T-helper 9 cell (primary cell): ENCODE results near the gene DUSP22.
"Not testable (repeated sequence)": the region's sequence is repeated elsewhere in the genome, so short reads cannot be mapped to it uniquely, and the experiment has no call there.

Source experiments
- DNase-seq: peaks from one replicate; pipeline ENCODE4 v3.0.0-alpha.2; 2020

The DUSP22 gene

DNA sequence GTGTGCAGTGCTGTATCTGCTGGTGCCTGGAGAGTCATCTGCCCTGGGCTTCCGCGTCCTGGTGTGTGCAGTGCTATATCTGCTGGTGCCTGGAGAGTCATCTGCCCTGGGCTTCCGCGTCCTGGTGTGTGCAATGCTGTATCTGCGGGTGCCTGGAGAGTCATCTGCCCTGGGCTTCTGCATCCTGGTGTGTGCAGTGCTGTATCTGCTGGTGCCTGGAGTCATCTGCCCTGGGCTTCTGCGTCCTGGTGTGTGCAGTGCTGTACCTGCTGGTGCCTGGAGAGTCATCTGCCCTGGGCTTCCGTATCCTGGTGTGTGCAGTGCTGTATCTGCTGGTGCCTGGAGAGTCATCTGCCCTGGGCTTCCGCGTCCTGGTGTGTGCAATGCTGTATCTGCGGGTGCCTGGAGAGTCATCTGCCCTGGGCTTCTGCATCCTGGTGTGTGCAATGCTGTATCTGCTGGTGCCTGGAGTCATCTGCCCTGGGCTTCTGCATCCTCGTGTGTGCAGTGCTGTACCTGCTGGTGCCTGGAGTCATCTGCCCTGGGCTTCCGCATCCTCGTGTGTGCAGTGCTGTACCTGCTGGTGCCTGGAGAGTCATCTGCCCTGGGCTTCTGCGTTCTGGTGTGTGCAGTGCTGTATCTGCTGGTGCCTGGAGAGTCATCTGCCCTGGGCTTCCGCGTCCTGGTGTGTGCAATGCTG lies 33.0 kb downstream of the DUSP22 start:
- not testable (repeated sequence) for DNase-seq

DNA sequence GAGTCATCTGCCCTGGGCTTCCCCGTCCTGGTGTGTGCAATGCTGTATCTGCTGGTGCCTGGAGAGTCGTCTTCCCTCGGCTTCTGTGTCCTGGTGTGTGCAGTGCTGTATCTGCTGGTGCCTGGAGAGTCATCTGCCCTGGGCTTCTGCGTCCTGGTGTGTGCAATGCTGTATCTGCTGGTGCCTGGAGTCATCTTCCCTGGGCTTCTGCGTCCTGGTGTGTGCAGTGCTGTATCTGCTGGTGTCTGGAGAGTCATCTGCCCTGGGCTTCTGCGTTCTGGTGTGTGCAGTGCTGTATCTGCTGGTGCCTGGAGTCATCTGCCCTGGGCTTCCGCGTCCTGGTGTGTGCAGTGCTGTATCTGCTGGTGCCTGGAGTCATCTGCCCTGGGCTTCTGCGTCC lies 33.8 kb downstream of the DUSP22 start:
- not testable (repeated sequence) for DNase-seq

DNA sequence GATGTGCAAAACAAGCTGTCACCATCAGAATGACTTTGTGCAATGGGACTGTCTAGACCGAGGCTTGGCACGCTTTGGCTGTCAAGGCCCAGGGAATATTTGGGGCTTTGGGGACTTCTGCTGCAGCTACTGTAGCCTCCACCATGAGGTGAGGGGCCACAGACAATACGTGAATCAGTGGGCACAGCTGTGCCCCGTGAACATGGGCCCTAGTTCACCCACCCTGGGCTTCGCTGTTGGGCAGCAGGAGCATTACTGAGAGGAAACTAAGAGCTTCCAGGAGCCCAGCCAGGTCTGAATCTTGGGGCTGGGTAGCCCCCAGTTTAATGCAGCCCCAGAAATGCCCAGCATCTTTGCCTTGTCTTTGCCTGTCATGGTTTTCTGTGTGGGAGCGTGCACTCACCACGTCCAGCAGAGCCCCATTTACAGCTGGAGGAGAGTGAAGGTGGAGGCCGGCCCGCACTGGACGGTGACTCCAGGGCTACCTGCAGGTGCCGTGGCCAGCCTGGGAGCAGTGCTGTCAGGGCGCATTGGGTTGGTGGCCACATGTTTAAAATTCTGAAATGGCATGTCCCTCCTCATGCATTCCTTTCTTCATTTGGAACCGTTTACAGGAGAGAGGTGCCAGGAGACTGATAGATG lies 34.7 kb downstream of the DUSP22 start:
- DNase-seq = no peak

DNA sequence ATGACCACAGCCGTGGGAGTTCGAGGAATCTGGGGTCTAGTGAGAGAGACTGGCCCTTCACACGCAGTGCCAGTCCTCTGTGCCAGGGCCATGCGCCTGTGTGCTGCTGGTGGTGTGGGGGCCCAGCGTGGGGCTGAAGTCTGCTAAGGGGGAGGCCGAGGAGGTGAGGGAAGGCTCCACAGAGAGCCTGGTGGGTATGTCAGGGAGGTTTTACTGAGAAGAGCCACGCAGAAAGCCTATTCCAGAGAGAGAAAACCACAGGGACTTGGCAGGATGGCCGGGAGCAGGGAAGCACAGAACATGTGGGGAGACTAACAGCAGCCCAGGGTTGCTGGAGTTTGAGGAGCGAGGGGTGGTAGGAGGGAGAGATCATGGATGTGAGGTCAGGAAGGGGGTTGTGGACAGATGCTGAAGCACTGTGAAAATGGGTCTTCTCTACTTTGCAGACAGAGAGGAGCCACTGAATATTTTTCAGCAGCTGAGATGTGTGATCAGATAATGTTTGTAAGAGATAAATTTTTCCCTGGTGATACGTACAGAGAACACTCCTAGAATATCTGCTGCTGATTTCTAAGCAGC lies 35.3 kb downstream of the DUSP22 start:
- no peak for DNase-seq

DNA sequence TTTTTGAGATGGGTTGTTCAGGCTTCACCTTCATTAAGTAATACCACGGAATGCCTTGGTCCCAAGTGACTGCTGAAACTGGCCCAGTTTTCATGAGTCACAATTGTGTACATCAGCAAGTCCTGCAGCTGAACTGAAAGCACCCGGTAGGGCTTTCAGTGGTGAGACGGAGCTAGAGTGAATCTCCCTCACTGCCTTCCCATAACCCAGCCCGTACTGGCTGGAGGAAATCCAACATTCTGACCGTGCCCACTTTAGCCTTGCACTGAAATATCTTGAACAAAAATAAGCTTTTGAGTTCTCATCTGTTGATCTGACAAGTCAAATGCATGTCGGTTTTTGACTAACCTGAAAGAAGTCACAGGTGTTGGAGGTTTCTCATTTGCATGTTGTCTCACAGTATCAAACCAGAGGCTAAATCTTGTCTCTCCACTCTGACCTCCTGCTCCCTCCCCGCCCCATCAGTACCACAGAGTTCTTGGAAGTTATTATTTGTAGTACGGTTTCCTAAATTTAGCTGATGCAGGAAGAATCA lies 35.9 kb downstream of the DUSP22 start:
- no peak for DNase-seq

DNA sequence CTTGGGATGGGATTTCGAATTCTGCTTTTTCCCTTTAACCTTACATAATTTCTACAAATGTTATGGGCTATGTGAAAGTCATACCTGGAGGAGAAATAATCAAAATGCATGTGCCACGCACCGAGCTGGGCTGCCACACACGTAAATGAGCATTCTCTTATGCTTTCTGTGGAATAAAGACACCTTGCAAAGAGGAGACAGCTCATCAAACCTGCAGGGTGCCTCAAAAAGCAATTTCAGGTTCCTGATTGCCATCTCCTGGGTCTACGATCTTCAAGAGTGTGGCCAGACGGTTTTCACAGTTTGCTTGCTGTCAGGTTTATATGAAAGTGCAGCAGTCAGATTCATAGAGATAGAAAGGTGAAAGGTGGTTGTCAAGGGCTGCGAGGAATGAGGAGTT lies 36.6 kb downstream of the DUSP22 start:
- DNase-seq = no peak

DNA sequence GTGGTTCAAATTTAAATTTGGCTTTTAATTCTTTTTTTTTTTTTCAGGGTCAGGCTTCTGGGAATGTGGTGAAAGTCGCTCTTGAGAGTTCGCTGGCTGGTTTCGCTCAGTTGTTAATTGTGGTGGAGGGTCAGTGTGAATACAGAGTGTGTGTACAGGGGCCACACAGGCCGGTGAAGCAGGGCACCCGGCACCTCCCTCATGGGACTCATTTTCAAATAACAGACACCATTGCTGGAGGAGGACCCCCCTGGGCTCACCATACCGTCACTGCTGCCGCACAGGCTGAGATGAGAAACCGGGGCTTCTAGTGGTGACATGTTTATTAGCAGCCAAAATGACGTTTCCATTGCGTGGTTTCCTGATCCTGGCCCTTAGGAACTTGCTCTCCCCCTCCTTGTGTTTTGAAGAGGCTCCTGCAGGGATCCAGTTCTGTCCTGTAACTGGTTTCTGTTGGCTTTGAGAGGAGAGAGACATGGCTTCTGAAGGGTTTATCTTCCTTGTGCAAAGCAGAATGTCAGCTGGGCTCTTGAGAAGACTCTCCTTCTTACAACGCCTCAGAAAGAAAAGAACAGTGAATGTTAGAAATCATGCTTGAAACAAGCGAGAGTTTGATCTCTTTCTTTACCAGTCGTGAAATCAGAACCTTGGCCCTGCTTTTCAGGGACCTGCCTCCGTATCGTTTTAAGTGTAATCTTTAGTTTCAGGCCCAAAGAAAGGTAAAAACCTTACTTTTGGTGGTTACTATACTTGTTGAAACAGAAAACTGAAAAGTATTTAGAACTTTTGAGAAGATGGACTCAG lies 37.8 kb downstream of the DUSP22 start:
- DNase-seq = no peak

DNA sequence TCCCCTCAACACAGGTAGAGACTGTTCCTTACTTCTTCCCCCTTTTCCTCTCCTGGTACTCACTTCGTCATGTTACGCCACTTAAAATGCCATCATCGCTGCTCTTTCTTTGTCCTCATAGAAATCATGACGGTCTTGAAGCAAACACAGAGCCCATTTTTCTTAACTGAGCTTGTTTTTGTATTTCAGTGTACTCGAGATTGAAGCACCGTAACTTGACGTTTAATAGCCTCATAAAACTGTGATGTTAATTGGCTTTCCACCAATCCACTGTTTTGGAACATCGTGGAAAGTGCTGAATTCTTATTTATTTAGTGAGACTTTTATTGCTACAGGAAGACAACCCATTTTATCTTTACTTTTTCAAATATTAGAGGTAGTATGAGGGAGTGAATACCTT lies 38.7 kb downstream of the DUSP22 start:
- no peak for DNase-seq

DNA sequence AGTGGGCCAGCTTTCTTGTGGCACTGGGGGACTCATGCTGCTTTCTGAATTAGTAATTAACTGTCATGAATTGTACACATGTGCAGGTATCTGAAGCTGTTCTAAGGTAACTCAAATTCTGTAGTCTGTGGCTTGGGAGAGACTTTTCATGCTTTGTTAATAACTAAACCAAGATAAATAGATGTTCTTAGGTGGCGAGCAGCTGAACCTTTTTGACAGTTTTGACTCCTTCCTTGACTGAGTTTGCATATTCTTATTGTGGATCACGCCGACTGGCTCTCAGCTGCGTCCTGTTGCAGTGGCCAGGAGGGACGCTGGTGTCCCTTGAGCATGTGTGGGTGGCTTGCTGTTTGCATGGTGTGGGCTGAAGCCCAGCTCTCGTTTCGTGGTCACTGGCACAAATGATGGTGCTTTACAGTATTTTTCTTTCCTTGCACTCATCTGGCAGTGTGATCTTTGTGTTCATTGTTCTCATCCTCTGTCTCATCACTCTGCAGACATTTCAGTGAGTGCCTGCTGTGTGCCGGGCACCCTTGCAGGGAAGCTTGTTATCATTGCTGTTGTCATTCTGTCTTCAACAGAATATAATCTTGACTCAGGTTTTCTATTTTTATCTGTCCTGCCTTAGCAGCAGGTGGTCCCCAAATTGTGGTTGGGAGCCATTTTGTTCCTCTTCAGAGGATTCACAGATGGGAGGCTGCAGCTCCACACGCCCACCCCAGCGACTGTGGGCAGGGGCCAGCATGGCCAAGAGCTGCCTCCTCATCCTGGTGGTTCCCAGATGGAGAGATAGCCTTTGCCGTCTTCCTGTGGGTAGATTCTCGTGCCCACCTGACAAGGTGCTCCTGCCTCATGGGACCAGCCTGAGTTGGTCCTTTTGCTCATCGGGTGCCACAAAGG lies 39.6 kb downstream of the DUSP22 start:
- no peak for DNase-seq

DNA sequence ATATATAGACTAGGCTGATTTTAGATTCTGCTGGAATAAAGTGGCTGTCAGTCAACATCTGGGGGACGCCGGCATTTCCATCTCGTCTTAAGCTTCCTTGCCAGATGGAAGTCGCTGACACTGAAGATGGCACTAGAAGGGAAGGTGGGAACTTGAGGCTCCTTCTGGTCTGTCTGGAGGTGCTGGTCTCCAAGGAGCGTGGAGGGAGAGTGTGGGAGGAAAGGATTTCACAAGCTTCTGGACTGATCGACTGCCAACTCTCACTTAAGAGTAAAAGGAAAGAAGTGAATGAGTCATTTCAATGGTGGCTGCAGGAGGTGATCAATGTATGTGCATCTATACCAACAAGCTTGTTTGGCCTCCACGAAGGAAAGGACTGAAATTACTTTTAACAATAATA lies 40.4 kb downstream of the DUSP22 start:
- DNase-seq = no peak

DNA sequence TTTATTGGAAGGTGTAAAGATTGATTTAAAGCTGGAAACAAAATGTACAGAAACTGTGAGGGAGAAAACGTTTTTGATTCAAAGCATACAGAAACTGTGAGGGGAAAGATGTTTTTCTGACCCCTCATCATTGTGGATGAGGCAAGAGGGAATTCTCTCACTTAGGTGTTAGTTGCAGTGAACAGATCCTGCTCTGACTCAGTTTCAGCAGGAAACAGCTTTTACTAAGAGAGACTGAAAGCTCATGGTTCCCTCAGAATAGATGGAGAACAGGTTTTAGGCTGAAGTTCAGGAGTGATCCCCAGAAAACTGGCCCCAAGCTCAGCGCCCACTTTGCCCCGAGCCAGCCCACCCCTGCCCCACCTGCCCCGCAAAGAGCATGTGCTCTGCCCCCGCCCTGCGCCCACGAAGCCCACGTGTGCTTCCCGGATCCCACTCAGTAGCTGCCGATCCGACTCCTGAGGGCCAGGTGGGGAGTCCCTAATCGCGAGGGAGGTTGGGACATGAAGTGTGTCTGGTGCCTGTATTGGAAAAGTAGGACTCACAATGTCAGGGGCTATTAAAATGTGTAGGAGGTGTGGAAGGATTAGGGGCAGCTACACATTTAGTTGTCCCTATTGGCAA lies 41.2 kb downstream of the DUSP22 start:
- no peak for DNase-seq

DNA sequence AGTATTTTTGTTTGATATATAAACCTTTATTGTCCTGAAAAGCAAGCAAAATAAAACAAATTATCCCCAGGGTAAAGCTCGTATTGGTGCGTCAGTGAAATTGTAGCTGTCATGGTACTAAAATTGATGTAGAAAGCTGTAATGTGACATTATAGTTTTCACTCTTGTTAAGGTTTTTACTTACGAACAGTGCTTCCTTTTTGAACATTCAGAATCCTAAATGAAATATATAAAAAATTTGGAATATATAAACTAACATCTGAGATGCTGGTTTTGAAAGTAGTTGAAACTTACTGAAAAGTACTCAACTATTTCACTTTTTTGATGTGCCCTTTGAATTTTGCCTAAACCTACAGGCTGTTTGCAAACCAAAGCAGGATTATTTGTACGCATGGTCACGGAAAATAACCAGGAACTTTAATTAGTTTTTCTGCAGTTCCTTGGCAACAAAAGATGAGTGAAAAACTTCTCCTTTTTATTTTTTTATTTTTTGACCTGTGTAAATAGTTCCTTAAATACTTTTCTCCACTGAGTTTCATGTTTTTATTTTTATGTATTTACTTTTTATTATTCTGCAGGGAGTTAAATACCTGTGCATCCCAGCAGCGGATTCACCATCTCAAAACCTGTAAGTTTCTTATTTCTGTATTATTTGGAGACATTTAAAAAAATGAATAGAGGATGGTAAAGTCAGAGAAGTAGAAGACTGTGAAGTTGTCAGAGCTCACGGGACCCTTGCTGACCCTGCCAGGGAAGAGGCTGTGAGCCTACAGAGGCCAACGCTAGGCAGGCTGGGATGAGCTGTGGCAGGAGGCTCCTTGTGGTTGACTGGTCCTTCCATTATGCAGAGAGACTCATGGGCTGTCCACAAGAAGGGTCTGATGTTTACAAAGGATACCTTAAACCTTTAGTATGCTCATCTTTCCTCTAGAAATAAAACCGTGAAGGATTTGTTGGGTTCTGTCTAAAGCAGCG lies 42.5 kb downstream of the DUSP22 start:
- DNase-seq = no peak

DNA sequence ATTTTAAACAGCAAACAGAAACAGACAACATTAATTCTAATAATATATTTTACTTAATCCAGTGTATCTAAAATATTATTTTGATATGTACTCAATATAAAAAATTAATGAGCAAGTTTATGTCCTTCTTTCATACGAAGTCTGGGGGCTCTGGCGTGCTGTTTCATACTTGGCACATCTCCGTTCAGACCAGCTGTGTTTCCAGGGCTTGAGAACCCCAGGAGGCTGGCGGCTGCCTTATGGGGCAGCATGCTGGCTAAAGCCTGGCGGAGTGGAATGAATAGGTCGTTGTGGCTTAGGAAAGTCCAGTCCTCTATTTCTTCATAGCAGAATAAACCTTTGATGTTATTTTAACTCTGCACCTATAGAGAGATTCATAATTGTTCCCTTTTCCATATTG lies 43.3 kb downstream of the DUSP22 start:
- DNase-seq = no peak

DNA sequence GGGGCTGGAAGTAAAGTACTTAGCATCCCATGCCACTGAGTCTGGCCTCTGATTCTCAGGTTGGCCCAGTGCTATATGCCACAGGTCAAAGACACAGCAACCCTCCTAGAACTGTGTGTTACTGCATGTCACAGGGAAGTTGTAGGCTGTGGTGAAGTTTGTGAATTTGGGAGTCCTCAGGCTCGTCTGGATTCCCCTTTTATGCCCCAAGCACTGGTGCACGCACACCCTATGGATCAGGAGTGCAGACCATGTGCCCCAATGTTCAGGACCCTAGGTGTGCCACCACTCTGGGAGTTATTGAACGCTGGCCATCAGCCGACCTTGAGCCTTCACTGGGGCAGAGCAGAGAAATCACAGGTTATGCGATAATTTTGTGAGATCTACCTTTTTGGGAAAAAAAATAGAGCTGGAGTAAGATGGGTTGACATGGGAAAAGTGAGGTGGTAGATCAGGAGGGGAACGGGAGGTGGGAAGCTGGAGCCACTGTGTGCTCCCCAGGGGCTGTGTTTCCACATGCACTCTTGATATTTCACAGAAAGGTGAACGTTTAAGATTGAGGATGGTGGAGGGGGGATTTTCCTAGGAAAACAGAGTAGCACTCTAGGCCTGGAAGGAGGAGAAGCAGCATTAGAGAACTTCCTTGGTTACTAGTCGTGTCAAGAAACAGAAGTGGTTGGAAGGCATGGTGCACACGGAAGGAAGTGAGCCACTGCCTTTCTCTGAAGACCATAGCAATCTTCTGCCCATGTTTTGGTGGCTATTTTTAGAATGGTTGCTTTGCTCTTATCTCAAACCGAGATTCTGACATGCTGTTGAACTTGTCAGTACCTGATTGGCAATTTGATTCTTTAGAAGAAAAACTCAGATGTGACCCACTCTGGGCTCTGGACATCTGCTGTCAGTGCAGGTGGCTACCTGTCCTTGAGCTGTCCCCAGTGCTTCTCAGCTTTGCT lies 44.1 kb downstream of the DUSP22 start:
- no peak for DNase-seq

DNA sequence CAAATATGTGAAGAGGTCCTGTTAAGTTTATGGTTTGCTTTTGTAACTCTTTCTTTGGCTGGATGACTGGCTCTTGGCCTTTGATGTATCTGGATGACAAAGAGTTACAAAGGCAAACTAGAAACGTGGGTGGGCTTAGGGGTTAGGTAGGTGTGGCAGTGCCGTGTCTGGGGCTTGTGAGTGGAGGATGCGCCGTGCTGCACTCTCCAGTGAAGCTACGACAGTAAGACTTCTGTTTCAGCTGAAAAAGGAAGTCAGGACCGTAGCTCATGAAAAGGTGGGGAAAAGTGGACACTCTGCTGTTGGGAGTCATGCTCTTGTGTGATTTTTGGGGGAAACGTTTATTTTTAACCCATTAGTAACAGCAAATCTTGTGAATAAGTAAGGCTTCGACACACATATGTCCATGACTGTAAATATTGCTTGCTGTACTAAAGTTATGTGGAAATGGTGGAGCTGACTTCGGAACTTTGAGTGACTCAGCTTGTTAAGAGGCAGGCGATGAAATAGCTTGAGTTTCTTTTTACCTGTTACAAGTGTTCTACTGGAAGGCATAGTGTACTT lies 45.6 kb downstream of the DUSP22 start:
- DNase-seq = no peak

DNA sequence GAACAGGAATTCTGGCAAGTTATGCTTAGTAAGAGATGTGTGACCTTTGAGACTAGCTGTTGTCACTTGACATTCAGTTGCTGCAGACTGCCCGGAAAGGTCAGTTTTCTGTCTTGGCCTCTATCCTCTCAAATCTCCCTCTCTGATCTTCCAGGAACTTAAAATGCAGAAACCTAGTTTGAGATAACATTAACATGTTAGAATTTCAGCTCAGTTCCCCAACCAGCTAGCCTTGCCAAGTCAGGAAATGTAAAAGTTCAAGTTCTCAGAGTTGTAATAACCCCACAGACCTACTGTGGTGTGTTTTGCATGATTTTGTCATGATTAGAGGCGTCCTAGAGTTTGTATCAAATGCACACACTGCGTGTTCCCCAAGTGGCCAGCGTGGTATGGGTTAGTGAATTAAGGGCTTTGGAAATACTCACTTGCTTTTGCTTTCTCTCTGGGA lies 46.6 kb downstream of the DUSP22 start:
- no peak for DNase-seq

DNA sequence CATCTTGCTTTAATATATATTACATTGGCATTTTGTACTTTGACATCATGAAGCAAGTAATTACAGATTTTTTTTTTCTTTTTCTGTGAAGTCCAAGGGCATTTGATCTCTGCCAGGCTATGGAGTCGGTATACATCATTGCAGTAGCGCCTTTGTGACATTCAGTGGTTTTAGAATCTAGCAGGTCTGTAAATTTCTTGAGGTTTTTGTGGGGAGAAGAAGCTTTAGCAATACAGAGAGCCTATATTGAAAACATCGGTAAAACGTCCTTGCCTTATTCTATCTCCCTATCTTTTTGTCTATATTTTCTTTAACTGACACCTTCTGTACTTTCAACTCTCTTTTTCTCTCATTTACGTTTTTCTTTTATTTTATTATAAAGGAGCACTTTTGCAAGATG lies 47.2 kb downstream of the DUSP22 start:
- DNase-seq = no peak

DNA sequence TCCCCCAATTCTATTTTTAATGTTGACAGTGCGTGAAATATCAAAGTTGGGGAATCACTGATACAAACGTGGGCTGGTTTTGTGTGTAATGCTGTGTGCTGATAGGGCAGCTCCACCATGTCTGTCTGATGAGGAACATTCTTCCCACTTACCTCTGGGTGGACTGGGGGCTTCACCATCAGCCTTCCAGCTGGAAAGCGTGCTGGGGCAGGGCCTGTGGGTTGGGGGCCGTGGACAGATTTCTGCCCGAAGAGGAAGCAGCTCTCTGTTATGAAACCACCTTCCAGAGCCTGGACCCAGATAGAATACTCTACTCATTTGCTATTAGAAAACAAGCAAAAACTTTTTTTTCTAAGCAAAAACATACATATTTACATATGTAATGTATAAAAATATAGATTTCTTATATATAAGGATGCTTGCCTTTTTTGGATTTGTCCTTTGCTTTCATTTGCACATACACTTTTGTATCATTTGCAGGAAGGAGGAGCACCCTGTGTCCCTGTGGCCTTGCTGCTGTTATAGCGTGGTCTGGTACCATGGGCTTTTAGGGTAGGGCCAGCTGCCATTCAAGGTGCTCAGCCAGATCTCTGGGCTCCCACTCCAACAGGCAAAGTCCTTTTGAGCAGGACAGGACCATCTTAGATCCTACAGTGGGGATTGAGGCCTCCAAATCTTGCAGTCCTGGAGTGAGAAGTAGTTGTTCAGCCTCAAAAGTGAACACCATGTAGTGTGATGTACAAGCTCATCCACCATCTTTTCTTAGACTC lies 48.1 kb downstream of the DUSP22 start:
- no peak for DNase-seq
